Measurements from ENCODE around the gene MYB. TPM values are rescaled to one million over a fixed set of nuclear protein-coding genes. Genes with fewer than 3 reads are reported as not detected.

MYB gene
- total and polyA plus RNA-seq, 2 donors (not counting 3 experiments of a cell fraction or from before 2014, with no cell fraction given) = 0.14 to 0.53 TPM

GRCh38 chr6:135215160-135215559, 34.1 kb downstream of the MYB start:
- no peak for FAIRE-seq
- POLR2A ChIA-PET = no interaction called here
- dilution Hi-C loops (cut with MboI; ENCODE audit: extremely low pct_ligation_motif_present, low sequenced_read_pairs) = no loop called here

More at GRCh38 chr6:135215160-135215559, 34.1 kb downstream of the MYB start:
- no peaks in the 10 kb centered on the region for H3K27me3 ChIP-seq (ENCODE audit: control insufficient read depth in 2 of 2, insufficient read depth in 2 of 2, low read length in 2 of 2)
- intact Hi-C loops (cut with micrococcal nuclease) = no loop called here
- no peak overlapping the region for H2AFZ ChIP-seq (ENCODE audit: low read depth, low read length)
- CTCF ChIA-PET = interaction anchor here (1.1 kb wide), 1 partner anchor 1092 kb away, joined by 3 read pairs; no protein-coding TSS in a partner anchor
- H3K4me2 ChIP-seq (ENCODE audit: insufficient read depth, low read length) = no peak overlapping the region
- no TSS peak for BruUV-seq (replicated peaks)
- no peak overlapping the region for H3K9ac ChIP-seq (replicated peaks; ENCODE audit: extremely low read depth, insufficient read depth, low read length)
- no peaks in the 10 kb centered on the region for H3K9me3 ChIP-seq (replicated peaks; ENCODE audit: control insufficient read depth, insufficient read depth, low read length)
- H3K79me2 ChIP-seq (ENCODE audit: control insufficient read depth, insufficient read depth, low read length) = no peaks in the 10 kb centered on the region
- no peak overlapping the region for H3K4me3 ChIP-seq (replicated peaks in 1 of 3; ENCODE audit: insufficient read depth in 1 of 3, low read depth in 1 of 3, low read length in 3 of 3)
- H3K4me1 ChIP-seq (ENCODE audit: control insufficient read depth, extremely low read depth, insufficient read depth, low read length) = no peaks in the 10 kb centered on the region
- H4K20me1 ChIP-seq (replicated peaks; ENCODE audit: control insufficient read depth, extremely low read depth, insufficient read depth, low read length) = no peaks in the 10 kb centered on the region
- no peak for TF ChIP-seq MYC (IDR thresholded peaks at IDR 0.05; ENCODE audit: low read depth, low read length)
- TF ChIP-seq JUN (IDR thresholded peaks at IDR 0.05; ENCODE audit: borderline replicate concordance, insufficient read depth, insufficient read length, low read depth) = no peak
- no peak for TF ChIP-seq GATA2 (IDR thresholded peaks at IDR 0.05; ENCODE audit: insufficient read depth, insufficient read length, low read depth, low read length)
- TF ChIP-seq POLR2AphosphoS5 (IDR thresholded peaks at IDR 0.05; ENCODE audit: insufficient read depth, low read depth, low read length) = no peak
- no peak for TF ChIP-seq CTCF (IDR thresholded peaks at IDR 0.05; ENCODE audit: extremely low read depth in 1 of 2, insufficient read depth in 1 of 2, low read depth in 1 of 2, low read length in 2 of 2)
- TF ChIP-seq POLR2A (IDR thresholded peaks at IDR 0.05; ENCODE audit: low read depth, low read length) = no peak
- TF ChIP-seq, protein P1, sequence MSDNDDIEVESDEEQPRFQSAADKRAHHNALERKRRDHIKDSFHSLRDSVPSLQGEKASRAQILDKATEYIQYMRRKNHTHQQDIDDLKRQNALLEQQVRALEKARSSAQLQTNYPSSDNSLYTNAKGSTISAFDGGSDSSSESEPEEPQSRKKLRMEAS (IDR thresholded peaks at IDR 0.05; ENCODE audit: insufficient read depth, insufficient read length) = no peak
- TF ChIP-seq EZH2 (IDR thresholded peaks at IDR 0.05; ENCODE audit: borderline replicate concordance, low read depth, low read length, severe bottlenecking) = no peak
- H3K9me1 ChIP-seq (replicated peaks; ENCODE audit: control insufficient read depth, extremely low read depth, insufficient read depth, low read length) = no peaks in the 10 kb centered on the region
- no peaks in the 10 kb centered on the region for H3K36me3 ChIP-seq (ENCODE audit: control insufficient read depth in 2 of 2, extremely low read depth in 1 of 2, insufficient read depth in 2 of 2, low read length in 2 of 2)
- no peak overlapping the region for H3K27ac ChIP-seq (ENCODE audit: insufficient read depth, low read depth, low read length)
- no peak for DNase-seq (ENCODE audit: low read depth, low spot score)

Measured in endothelial cell of umbilical vein (primary cell).